GM19395 (cell line): ENCODE measurements around the gene THAP5.
"Not testable (repeated sequence)": the region's sequence is repeated elsewhere in the genome, so short reads cannot be mapped to it uniquely, and the experiment has no call there.

Experiments used
- ATAC-seq: cut with Tn5 transposase; IDR thresholded peaks from one replicate; pipeline ENCODE4 v1.9.1; 2021; ENCODE audit warnings: mild to moderate bottlenecking, moderate library complexity; ENCODE audit not compliant: unreplicated experiment

Gene THAP5

GRCh38 chr7:108585843-108586242, 16.3 kb upstream of the THAP5 start:
- ATAC-seq = no peak

DNA sequence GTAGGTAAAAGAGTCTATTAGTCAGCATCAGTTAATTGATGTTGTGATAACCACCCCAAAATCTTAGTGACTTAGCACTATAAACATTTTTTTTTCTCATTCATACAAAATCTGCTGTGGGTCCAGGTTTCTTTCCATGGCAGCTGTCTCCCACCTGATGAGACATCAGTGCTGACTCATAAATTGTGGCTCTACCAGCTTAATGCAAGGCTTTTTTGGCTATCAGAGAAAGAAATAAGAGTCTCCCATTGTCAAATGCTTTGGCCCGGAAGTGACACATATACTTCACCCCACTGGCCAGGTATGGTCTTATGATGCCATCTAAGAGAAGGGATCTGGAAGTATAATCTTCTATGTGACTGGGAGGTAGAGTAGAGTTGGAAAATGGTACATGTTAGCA, 14.7 kb upstream of the THAP5 start:
- ATAC-seq = no peak

GRCh38 chr7:108581655-108582491, 12.4 kb upstream of the THAP5 start:
- ATAC-seq = no peak

DNA sequence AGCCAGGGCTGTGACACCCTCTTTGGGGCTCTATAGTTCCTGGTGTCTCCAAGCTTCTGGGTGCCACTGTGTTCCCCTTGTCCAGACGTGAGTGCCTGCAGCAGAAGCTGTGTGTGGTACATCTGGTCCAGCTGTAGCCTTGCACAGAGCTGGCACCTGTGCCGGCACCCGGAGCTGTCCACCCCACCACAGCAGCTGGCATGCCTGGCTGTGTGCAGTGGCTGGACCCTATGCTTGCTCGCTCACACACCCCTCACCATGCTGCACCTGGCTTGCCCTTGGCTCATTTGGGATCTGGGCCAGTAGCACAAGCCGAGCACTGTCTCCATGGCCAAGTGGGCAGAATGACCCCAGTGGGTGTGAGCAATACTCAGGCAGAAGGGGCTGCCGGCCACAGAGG, 10.8 kb upstream of the THAP5 start:
- no peak for ATAC-seq

DNA sequence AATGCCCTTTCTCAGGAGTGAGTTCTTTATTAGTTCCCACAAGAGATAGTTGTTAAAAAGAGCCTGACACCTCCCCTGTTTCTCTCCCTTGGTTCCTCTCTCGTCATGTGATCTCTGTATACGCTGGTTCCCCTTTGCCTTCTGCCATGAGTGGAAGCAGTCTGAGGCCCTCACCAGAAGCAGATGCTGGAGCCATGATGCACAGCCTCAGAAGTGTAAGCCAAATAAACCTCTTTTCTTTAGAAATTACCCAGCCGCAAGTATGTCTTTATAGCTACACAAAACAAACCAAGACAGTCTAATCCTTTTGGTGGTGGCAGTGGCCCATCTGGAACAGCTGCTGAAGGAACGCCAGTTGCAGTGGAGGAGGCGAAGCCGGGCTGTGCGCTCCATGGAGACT, 9.4 kb upstream of the THAP5 start:
- ATAC-seq = no peak

DNA sequence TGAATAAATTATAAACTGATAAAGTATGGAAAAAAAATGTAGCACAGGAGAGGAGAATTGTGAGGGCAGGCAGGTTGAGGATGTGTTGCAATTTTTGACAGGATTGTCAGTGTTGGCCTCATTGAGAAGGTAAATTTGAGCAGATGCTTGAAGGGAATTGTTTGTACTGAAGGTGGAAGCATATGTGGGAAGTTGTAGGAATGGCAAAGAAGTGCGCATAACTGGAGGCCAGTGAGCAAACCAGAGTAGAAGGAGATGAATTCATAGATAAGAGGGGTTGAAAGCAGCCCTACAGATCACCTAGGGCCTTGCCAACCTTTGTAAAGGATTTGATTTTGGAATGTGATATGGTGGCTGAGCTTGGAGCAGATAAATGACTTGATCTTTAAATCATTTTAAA, 6.6 kb upstream of the THAP5 start:
- no peak for ATAC-seq

DNA sequence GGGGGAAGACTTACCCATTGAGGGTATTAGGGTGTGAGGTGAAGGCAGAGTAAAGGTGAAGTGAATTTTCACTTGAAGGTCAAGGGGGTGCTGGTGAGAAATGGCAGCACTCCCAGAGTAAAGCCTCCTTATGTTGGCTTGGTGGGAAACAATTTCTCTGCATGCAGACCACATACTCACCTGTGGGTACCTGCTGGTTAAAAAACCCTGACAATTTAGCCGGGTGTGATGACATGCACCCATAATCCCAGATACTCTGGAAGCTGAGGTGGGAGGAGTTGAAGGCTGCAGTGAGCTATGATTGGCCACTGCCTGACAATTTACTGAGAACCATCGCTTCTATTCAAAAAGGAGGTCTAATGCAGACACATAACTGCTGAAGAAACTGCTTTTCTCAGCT, 5.7 kb upstream of the THAP5 start:
- no peak for ATAC-seq

DNA sequence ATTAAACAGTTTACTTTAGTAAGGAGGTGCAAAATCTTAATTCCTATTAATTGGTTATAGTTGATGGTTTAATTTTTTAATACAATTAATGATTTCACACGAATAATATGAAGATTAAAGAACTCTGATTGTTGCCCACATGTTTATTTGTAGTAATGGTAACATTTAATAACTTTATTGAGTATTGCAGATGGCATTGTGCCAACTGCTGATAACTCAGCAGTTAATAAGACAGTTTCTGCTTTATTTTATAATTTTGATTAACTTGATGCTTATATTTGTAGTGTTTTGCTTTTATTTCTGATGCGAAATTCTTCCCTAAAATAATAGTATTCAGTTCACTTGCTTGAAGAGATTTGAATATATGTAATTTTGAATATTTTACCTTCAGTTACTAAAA, 3.0 kb upstream of the THAP5 start:
- no peak for ATAC-seq

GRCh38 chr7:108570146-108570755, 745 bp upstream of the THAP5 start:
- ATAC-seq = peak; percentile 34

DNA sequence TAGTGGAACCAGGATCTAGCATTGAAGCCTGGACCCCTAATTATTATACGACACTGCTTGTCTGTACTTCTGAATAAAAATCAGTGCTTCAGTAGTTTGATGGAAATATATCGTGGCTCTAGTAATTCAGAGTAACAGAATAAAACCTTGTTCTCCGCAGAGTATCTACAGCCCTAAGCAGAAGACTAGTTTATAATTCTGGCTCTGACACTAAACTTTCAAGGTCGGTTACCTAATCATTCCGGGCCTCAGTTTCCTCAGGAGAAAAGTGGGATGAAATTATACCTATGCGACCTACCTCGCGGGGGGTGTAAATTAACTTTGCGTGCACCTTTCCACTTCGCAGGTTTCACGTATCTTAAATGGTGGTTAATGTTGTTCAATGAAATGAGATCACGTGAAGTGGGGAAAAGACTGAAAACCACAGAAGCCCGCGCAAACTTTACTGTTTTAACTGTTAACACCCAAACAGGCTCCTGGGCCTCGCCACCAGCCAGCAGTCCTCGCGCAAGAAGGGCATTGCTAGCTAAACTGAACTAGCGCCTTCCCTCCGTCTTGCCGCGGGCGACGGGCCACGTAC, 615 bp downstream of the THAP5 start:
- no peak for ATAC-seq

GRCh38 chr7:108565987-108566386, 3.5 kb downstream of the THAP5 start:
- ATAC-seq = no peak

GRCh38 chr7:108561047-108561619, 8.4 kb downstream of the THAP5 start:
- no peak for ATAC-seq

DNA sequence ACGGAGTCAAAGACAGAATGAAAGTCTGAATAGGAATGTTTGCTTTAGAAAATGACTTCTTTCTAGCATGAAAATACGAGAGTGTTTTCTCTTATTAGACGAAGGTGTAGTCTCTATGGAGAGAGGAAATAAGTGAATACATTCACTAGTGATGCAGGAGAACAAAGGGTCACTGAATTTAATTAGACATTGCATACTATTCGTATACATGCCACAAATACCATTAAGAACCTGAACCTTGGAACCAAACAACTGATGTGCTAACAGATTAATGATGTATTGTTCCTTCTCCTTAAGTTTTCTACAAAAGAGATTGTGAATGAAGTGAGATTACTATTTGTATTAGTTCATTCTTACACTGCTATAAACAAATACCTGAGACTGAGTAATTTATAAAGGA, 10.3 kb downstream of the THAP5 start:
- no peak for ATAC-seq

GRCh38 chr7:108557617-108558016, 11.9 kb downstream of the THAP5 start:
- no peak for ATAC-seq

DNA sequence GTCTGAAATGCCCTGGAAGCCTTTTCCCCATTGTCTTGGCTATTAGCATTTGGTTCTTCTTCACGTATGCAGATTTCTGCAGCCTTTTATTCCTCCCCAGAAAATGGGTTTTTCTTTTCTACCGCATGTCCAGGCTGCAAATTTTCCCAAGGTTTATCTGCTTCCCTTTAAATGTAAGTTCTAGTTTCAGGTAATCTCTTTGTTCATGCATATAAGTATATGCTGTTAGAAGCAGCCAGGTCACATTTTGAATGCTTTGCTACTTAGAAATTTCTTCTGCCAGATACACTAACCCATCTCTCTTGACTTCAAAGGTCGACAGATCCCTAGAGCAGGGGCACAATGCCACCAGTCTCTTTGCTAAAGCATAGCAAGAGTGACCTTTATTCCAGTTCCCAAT, 12.3 kb downstream of the THAP5 start:
- ATAC-seq = no peak

- ATAC-seq = not testable (repeated sequence)
Measured at GRCh38 chr7:108556665-108557064, 12.8 kb downstream of the THAP5 start.

GRCh38 chr7:108548141-108548896, 21.2 kb downstream of the THAP5 start:
- ATAC-seq = not testable (repeated sequence)

DNA sequence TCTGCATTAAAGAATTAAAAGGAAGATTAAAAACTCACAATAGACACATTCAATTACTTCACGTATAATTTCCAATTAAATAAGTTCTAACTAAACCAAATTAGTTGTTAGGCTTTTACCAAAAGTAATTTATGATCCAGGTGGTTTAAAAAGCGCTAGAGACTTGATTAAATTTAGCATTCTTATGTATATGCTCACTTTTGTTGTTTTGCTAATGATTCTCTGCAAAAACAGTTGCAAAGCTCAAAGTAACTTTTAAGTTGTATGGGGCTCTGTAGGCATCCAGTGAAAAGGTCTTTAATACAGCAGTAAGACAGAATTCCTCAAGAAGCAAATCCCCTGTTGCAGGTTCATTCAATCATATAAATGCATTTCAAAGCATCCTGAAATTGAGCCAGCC, 28.0 kb downstream of the THAP5 start:
- ATAC-seq = no peak

GRCh38 chr7:108538685-108539084, 30.8 kb downstream of the THAP5 start:
- ATAC-seq = not testable (repeated sequence)

DNA sequence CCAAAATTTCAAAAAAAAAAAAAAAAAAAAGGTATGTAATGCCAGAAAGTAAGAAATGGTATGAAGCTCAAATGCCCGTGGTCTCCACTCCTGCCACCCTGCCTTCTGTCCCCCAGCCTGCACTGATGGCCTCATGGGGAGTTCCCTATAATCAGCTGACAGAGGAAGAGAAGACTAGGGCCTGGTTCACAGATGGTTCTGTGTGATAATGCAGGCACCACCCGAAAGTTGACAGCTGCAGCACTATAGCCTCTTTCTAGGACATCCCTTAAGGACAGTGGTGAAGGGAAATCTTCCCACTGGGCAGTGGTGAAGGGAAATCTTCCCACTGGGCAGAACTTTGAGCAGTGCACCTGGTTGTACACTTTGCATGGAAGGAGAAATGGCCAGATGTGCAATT, 31.3 kb downstream of the THAP5 start:
- ATAC-seq = not testable (repeated sequence)

DNA sequence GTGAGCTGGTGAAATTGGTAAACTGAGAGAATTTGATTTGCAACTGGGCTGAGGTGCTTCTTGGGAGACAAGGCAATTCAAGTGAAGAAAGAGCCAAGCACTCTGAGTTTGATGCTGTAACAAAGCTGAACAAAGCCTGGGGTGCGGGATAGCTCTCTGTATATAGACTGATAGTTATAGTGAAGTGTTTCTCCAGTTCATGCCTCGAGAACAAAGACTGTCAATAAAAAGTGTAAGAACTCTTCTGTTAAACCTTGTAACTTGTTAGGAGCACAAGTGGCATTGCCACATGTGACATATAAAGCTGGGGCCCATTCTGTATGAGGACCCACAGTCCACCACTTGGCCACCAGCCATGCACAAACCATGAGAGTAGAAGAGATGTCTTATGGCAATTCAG, 32.3 kb downstream of the THAP5 start:
- ATAC-seq = no peak
